ENCODE measurements around the gene SLC25A40. TPM values are rescaled to one million over a fixed set of nuclear protein-coding genes. Genes with fewer than 3 reads are reported as not detected.
"Not testable (repeated sequence)": the region's sequence is repeated elsewhere in the genome, so short reads cannot be mapped to it uniquely, and the experiment has no call there.

SLC25A40 gene
- total and polyA plus RNA-seq, 4 donors: 6.4 to 36.6 (median 16.7) TPM

GRCh38 chr7:87876869-87877234, 692 bp upstream of the SLC25A40 start:
- ATAC-seq (ENCODE audit: insufficient read depth, low FRiP score): peak; percentile 8
- H3K4me3 ChIP-seq: peak overlapping the region; percentile 85
- peaks cover 0 to 20% (median 0%) of the 10 kb centered on the region in 5 donors for H3K4me1 ChIP-seq (ENCODE audit: control insufficient read depth in 5 of 5, insufficient read depth in 5 of 5, low read length in 5 of 5)
- H3K9ac ChIP-seq (ENCODE audit: insufficient read depth in 1 of 2, low read length in 2 of 2): peak overlapping the region; percentile 90 to 96
- peak; percentile 76 to 82 (median 76) for DNase-seq
- no peak for TF ChIP-seq CTCF (IDR thresholded peaks at IDR 0.05; ENCODE audit: control extremely low read depth, extremely low read depth)
- 0 to 1% methylated on average over 27 of the region's 27 CpGs for WGBS, 2 donors
- no peaks in the 10 kb centered on the region for H3K27me3 ChIP-seq (ENCODE audit: control insufficient read depth in 3 of 3, insufficient read depth in 3 of 3, low read length in 2 of 3)
- H3K9me3 ChIP-seq (ENCODE audit: control insufficient read depth in 4 of 4, insufficient read depth in 3 of 4, low read length in 3 of 4): no peaks in the 10 kb centered on the region
- H3K36me3 ChIP-seq (ENCODE audit: control insufficient read depth in 4 of 4, insufficient read depth in 4 of 4, low read length in 4 of 4): peaks cover 0 to 5% (median 0%) of the 10 kb centered on the region in 4 donors
- peak overlapping the region; percentile 91 to 97 for H3K27ac ChIP-seq (ENCODE audit: low read depth in 1 of 2, low read length in 1 of 2)

- WGBS, 2 donors: 1 to 3% methylated on average over 32 to 35 of the region's 35 CpGs
- Histone ChIP-seq H3K4me3 (peak overlapping the region; percentile 85), H3K9ac (ENCODE audit: insufficient read depth in 1 of 2, low read length in 2 of 2) (peak overlapping the region; percentile 57 to 90), H3K9me3 (ENCODE audit: control insufficient read depth in 4 of 4, insufficient read depth in 3 of 4, low read length in 3 of 4) (peaks cover 0 to 12% (median under 1%) of the 10 kb centered on the region in 4 donors), H3K4me1 (ENCODE audit: control insufficient read depth in 5 of 5, insufficient read depth in 5 of 5, low read length in 5 of 5) (peaks cover 0 to 20% (median 0%) of the 10 kb centered on the region in 5 donors), H3K36me3 (ENCODE audit: control insufficient read depth in 4 of 4, insufficient read depth in 4 of 4, low read length in 4 of 4) (peaks cover 0 to 14% (median 5%) of the 10 kb centered on the region in 4 donors), H3K27ac (ENCODE audit: low read depth in 1 of 2, low read length in 1 of 2) (peak overlapping the region; percentile 91 to 97), H3K27me3 (ENCODE audit: control insufficient read depth in 3 of 3, insufficient read depth in 3 of 3, low read length in 2 of 3) (no peaks in the 10 kb centered on the region)
- no peak for TF ChIP-seq CTCF (IDR thresholded peaks at IDR 0.05; ENCODE audit: control extremely low read depth, extremely low read depth)
- ATAC-seq (ENCODE audit: insufficient read depth, low FRiP score) (peak; percentile 3), DNase-seq (peak in 2 of 3 donors; percentile 26 to 59)
Observed at GRCh38 chr7:87875151-87876039, 765 bp downstream of the SLC25A40 start.

- DNase-seq: no peak
- no peak overlapping the region for H3K4me3 ChIP-seq
- no peak for TF ChIP-seq CTCF (IDR thresholded peaks at IDR 0.05; ENCODE audit: control extremely low read depth, extremely low read depth)
Observed at GRCh38 chr7:87874066-87874465, 2.1 kb downstream of the SLC25A40 start.

GRCh38 chr7:87873328-87873727, 2.8 kb downstream of the SLC25A40 start:
- not testable (repeated sequence) for DNase-seq
- peak overlapping the region in 1 of 2 donors; percentile 57 for H3K27ac ChIP-seq (ENCODE audit: low read depth in 1 of 2, low read length in 1 of 2)
- 58 to 85% methylated on average over 10 of the region's 10 CpGs for WGBS, 2 donors

More at GRCh38 chr7:87874066-87874465, 2.1 kb downstream of the SLC25A40 start:
- ATAC-seq (ENCODE audit: insufficient read depth, low FRiP score): no peak
- peaks cover 0 to 15% (median under 1%) of the 10 kb centered on the region in 4 donors for H3K9me3 ChIP-seq (ENCODE audit: control insufficient read depth in 4 of 4, insufficient read depth in 3 of 4, low read length in 3 of 4)
- H3K27me3 ChIP-seq (ENCODE audit: control insufficient read depth in 3 of 3, insufficient read depth in 3 of 3, low read length in 2 of 3): no peaks in the 10 kb centered on the region
- H3K9ac ChIP-seq (ENCODE audit: insufficient read depth in 1 of 2, low read length in 2 of 2): no peak overlapping the region
- WGBS, 2 donors: 23 to 43% methylated on average over 4 of the region's 4 CpGs
- H3K27ac ChIP-seq (ENCODE audit: low read depth in 1 of 2, low read length in 1 of 2): no peak overlapping the region
- peaks cover 0 to 20% (median 0%) of the 10 kb centered on the region in 5 donors for H3K4me1 ChIP-seq (ENCODE audit: control insufficient read depth in 5 of 5, insufficient read depth in 5 of 5, low read length in 5 of 5)
- H3K36me3 ChIP-seq (ENCODE audit: control insufficient read depth in 4 of 4, insufficient read depth in 4 of 4, low read length in 4 of 4): peaks cover 0 to 15% (median 7%) of the 10 kb centered on the region in 4 donors

More at GRCh38 chr7:87873328-87873727, 2.8 kb downstream of the SLC25A40 start:
- not testable (repeated sequence) for H3K27me3 ChIP-seq (ENCODE audit: control insufficient read depth in 3 of 3, insufficient read depth in 3 of 3, low read length in 2 of 3); ATAC-seq (ENCODE audit: insufficient read depth, low FRiP score); H3K9ac ChIP-seq (ENCODE audit: insufficient read depth in 1 of 2, low read length in 2 of 2); H3K4me3 ChIP-seq
- H3K9me3 ChIP-seq (ENCODE audit: control insufficient read depth in 4 of 4, insufficient read depth in 3 of 4, low read length in 3 of 4): peaks cover 0 to 15% (median 2%) of the 10 kb centered on the region in 4 donors
- peaks cover 0 to 19% (median 0%) of the 10 kb centered on the region in 5 donors for H3K4me1 ChIP-seq (ENCODE audit: control insufficient read depth in 5 of 5, insufficient read depth in 5 of 5, low read length in 5 of 5)
- H3K36me3 ChIP-seq (ENCODE audit: control insufficient read depth in 4 of 4, insufficient read depth in 4 of 4, low read length in 4 of 4): peaks cover 0 to 19% (median 8%) of the 10 kb centered on the region in 4 donors
